Suppressor macrophage treated with lipopolysaccharide for 1 hour (primary cell): Measurements from ENCODE around the gene PCSK6.
A peak's percentile ranks its signal among the peaks of the same experiment; 100 is the strongest.

Experiments
- DNase-seq, 3 donors: peaks; one replicate each; pipeline ENCODE4 v3.0.0-alpha.2; 2020 to 2022

PCSK6 gene

DNA sequence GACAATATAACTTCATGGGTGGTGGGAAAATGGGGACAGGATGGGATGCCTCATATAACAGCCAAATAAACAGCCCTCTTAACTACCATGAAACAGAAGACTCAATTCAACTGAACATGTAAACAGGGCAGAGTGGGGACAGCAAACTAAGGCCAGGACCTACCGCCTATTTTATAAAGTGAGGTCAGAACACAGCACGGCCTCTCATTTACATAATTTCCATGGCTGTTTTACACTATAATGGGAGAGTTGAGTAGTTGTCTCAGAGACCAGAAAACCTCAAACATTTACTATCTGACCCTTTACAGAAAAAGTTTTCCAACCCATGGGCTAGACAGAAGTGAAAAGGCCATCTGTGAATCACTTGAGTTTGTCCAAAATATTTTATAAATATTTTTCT, 137.8 kb downstream of the PCSK6 start:
- no peak for DNase-seq

GRCh38 chr15:101349047-101349951, 140.2 kb downstream of the PCSK6 start:
- no peak for DNase-seq

- DNase-seq, result no peak
These were observed 140.9 kb downstream of the PCSK6 start for GRCh38 chr15:101348643-101349042.

DNA sequence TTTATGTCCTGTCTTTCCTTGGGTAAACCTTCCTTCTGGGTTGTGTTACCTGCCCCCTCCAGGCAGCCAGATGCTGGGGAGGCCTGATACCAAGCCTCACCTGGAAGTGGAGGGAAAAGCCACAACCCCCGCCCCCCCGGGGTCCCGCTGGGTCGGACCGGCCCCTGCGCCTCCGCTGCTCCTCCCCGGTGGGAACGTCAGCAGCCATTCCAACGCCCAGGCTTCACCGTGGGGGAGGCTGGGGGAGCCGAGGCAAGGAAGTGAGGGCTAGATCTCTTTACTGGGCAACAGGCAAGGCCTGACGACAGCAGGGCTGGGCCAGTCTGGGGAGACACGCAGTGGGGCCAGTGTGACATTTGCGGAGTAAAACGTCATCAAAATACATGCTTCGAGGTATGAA, 141.5 kb downstream of the PCSK6 start:
- DNase-seq, result no peak

GRCh38 chr15:101347454-101347853, 142.1 kb downstream of the PCSK6 start:
- DNase-seq, result no peak

DNA sequence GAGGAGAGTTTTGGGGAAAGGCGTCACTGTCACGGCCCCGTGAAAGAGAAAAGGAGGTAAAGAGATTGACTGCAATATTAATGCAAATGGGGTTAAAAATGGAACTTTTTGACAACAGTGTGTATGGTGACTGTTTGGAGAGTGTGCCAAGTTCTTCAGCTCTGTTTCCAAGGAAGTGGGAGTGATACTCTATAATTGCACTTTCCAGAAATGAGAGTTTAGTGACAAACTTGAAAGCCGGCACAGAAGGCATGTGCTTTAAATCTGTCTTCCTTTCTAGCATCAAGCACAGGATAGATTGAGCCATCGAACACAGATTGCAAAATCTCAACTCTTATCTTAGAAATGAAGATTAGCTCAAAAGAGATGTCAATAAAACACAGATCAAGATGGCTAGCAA, 142.6 kb downstream of the PCSK6 start:
- DNase-seq, result no peak

DNA sequence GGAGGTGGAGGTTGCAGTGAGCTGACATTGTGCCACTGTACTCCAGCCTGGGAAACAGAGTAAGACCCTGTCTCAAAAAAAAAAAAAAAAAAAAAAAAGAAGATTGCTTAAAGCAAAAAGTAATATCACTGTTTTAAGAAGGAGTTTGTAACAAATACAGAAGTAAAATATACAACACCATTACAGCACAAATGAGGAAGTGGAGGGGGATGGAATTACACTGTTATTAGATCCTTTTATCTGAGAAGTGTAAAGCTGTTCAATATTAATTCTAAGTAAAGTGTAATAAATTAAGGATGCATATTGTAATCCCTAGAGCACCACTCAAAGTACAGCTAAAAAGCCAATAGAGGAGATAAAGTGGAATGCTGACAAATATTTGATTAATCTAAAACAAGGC, 147.5 kb downstream of the PCSK6 start:
- DNase-seq, result peak; percentile 5 to 30 (median 22)

DNA sequence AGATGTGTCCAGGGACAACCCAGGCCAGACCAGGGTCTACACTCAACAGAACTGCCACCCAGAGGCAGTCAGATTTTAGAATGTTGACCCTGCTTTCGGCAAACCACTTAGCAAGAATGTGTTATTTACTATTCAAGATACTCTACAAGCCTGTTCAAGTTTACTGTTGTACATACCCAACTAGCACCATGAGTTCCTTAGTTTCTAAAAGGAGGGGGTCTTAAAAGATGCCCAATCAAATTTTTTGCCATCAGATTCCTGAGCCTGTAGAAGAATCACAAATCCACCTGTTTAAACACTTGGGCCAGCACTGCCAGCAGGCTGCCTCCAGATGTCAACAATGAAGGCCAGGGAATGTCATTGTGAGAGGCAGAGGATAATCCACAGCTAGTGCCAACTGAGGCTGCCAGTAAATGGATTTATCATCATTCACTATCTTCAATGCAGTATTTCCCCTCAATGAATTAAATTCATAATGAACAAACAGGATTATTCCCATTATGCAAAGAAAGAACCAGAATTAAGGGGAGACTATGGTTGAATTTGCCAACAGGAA, 150.9 kb downstream of the PCSK6 start:
- DNase-seq, result no peak

DNA sequence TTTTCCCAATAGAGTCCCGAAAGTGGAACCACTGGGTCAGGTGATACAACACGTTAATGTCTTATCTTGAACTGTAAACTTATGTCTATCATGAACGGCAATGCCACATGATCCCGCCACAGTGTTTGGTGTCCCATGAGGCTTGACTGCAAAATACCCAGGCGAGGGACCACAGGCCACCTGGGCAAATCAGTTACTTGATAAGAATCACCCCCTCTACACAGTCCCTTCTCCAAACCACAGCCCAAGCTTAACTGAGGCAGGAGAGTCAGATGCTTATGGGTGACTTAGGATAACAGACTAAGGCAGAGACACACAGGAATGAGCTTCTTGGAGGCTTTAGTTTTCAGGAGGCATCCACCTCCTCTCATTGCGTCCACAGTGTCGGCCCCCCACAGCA, 151.5 kb downstream of the PCSK6 start:
- no peak for DNase-seq

GRCh38 chr15:101333907-101334789, 155.4 kb downstream of the PCSK6 start:
- peak in 2 of 3 donors; percentile 7 to 26 for DNase-seq

DNA sequence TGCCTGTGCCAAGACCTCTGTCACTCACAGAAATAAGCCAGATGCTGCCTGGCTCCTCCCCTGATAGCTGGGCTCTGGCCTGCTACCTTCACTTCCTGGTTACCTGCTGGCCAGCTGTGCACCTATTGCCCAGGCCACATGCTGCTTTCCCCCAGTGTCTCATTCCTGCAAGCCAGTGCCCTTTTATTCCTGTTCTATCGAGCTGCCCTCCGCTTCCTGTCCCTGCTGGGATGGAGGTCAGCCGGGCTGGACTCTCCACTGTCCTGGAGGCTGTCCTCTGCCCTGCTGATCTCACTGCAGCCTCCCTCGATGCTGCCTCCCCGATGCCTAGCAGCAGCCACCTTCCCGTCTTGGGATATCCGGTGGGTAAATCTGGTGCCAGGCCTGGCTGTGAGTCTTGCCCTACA, 157.4 kb downstream of the PCSK6 start:
- no peak for DNase-seq

DNA sequence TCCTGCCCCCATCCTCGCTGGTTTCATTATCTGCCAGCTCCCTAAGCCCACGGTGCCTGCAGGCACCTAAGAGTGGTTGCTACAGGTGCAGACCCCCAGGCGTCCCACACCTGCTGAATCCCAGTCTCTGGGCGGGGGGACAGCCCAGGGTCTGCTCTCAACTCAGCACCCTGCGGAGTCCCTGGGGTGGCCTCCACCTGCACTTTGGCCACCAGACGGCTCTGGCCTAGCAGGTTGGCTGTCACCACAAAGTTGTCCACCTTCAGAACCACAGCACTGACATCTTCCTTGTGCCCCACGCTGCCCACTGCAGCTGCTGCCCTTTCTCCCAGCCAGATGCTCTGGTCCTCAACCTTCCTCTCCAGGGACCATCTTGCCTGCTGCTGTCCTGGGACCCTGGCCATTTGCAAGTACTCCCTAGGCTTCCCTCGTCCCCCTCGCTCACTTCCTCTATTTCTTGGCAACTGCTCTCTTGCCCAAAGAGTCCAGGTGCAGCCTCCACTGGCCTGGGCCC, 159.6 kb downstream of the PCSK6 start:
- DNase-seq, result no peak

GRCh38 chr15:101329309-101329863, 160.1 kb downstream of the PCSK6 start:
- DNase-seq, result no peak

DNA sequence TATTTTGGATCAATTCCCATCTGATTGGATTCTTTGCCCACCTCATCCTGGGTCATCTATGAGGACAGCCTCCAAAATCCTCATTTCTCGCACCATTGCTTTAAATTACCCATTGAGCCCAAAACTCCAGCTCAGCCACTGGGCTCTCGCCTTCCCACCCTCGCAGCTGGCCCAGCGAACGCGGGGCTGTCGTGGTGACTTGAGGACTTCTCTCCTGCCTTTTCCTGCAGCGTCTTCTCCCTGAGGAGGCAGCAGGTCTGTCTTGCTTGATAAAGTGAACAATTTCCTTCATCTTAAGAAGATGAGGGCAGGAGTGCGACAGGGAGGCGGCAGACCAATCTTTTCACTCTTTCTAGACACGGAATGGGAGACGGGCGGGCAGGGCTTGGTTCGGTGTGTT, 161.5 kb downstream of the PCSK6 start:
- no peak for DNase-seq

GRCh38 chr15:101327147-101327740, 162.3 kb downstream of the PCSK6 start:
- no peak for DNase-seq

GRCh38 chr15:101326462-101327146, 162.9 kb downstream of the PCSK6 start:
- DNase-seq, result no peak

DNA sequence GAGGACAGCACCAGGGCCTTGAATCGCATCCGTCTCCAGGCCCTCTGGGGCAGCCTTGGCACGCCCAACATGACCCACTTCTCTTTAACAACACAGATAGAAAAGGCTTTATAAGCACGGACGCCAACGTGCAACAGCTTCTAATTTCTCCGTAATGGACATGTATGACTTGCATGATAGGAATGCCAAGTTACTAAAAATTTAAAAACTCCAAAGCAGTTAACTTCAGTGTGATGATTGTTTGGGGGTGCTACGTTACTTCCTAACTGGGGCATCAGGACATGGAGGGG, 163.5 kb downstream of the PCSK6 start:
- no peak for DNase-seq

- DNase-seq, result no peak
These were observed 164.1 kb downstream of the PCSK6 start for GRCh38 chr15:101325263-101326025.

GRCh38 chr15:101324524-101325177, 164.9 kb downstream of the PCSK6 start:
- DNase-seq, result no peak

DNA sequence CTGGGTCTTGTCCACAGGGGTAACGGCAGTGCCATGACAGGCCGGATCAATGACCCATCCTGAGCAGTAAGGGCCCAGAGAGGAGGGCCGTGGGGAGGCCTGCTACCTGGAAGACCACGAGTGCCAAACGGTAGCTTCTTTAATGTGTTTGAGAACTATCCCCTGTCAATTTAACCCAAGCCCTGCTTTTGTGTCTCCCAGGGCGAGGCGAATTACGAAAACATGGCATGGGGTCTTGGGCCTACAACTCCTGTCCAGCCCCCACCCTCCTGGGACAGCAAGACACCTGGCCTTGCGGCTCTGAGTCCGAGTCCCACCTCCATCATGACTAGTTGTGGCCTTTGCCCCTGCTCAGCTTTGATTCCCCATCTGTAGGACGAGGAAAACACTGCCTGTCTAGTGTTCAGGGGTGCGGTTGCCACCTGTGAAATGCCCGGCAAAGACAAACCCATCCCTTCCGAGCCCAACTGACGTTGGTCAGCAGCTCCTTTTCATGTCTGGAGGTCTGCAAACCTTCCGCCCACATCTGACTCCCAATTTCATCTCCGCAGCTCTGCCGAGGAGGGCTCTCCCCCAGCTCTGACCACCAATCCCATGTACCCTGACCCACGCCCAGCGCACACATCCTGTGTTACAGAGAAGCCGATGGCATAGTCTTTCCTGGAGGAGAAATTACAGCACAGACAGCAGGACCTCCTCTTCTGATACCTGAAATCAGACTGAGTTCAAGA, 165.5 kb downstream of the PCSK6 start:
- no peak for DNase-seq
